Measurements from ENCODE around the gene MUC20. TPM values are rescaled to one million over a fixed set of nuclear protein-coding genes. Genes with fewer than 3 reads are reported as not detected.
"Not testable (repeated sequence)": the region's sequence is repeated elsewhere in the genome, so short reads cannot be mapped to it uniquely, and the experiment has no call there.

MUC20 gene
- polyA plus RNA-seq, 10 donors = 1.8 to 16.5 (median 2.2) TPM

- no peak for DNase-seq
Observed at GRCh38 chr3:195770081-195770840, 49.5 kb downstream of the MUC20 start.

GRCh38 chr3:195770841-195771645 is 50.3 kb downstream of the MUC20 start:
- DNase-seq = not testable (repeated sequence)

GRCh38 chr3:195771646-195772300 is 51.0 kb downstream of the MUC20 start:
- no peak for DNase-seq

GRCh38 chr3:195773956-195774537 is 53.3 kb downstream of the MUC20 start:
- DNase-seq = no peak

GRCh38 chr3:195774917-195775316 is 54.1 kb downstream of the MUC20 start:
- peak in 2 of 3 donors; percentile 49 to 79 for DNase-seq

- DNase-seq = no peak
Observed at GRCh38 chr3:195777975-195778374, 57.2 kb downstream of the MUC20 start.

- DNase-seq = not testable (repeated sequence)
Observed at GRCh38 chr3:195781236-195781635, 60.5 kb downstream of the MUC20 start.

Other genes with a start within 250 kb of the MUC20 start
- gene PPP1R2, start 177.7 kb upstream of the MUC20 start, polyA plus RNA-seq (ENCODE audit: insufficient read length in 10 of 10) = 10 to 100 TPM; 30.3 to 48.3 (median 41.6) TPM
- 10 to 100 TPM; 31.9 to 49.2 (median 36.3) TPM for gene APOD, start 137.0 kb upstream of the MUC20 start, polyA plus RNA-seq (ENCODE audit: insufficient read length in 10 of 10)
- gene MUC4, start 91.0 kb downstream of the MUC20 start, polyA plus RNA-seq (ENCODE audit: insufficient read length in 10 of 10) = 1 to 10 TPM in 2 of 10 donors, under 1 TPM in 8; 0.30 to 2.0 (median 0.69) TPM
- gene TNK2, start 187.6 kb downstream of the MUC20 start, polyA plus RNA-seq (ENCODE audit: insufficient read length in 10 of 10) = 100 to 1,000 TPM in 3 of 10 donors, 10 to 100 TPM in 7; 56.0 to 130 (median 89.8) TPM

Data from muscle of back (tissue), 11 donors.